ENCODE data around the gene CA9.
A peak's percentile ranks its signal among the peaks of the same experiment; 100 is the strongest.

The CA9 gene

DNA sequence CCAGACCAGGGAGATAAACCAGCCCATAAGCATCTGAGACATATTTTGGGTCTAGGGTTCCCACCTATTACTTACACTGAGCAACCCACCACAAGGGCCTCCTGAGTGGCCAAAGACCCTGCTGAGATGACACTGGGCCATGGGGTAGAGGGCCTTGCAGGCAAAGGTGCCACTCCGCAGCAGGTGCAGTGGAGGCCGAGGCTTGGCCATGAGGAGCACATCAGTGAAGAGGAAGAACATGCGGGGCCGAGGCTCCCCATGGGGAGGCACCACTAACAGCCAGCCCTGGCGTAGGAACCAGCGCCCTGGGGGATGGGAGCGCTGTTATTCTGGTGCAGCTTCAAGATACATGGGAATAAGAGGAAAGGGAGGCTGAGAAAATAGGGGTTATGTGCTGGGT is 11.3 kb upstream of the CA9 start:
- TF ChIP-seq, protein P1, sequence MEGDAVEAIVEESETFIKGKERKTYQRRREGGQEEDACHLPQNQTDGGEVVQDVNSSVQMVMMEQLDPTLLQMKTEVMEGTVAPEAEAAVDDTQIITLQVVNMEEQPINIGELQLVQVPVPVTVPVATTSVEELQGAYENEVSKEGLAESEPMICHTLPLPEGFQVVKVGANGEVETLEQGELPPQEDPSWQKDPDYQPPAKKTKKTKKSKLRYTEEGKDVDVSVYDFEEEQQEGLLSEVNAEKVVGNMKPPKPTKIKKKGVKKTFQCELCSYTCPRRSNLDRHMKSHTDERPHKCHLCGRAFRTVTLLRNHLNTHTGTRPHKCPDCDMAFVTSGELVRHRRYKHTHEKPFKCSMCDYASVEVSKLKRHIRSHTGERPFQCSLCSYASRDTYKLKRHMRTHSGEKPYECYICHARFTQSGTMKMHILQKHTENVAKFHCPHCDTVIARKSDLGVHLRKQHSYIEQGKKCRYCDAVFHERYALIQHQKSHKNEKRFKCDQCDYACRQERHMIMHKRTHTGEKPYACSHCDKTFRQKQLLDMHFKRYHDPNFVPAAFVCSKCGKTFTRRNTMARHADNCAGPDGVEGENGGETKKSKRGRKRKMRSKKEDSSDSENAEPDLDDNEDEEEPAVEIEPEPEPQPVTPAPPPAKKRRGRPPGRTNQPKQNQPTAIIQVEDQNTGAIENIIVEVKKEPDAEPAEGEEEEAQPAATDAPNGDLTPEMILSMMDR (IDR thresholded peaks at IDR 0.05; ENCODE audit: low read depth, low read length), result no peak
- DNase-seq (ENCODE audit: low read depth in 2 of 2), result no peak
- H3K4me3 ChIP-seq (replicated peaks in 1 of 2; ENCODE audit: low read depth in 2 of 2, low read length in 2 of 2), result no peak overlapping the region

DNA sequence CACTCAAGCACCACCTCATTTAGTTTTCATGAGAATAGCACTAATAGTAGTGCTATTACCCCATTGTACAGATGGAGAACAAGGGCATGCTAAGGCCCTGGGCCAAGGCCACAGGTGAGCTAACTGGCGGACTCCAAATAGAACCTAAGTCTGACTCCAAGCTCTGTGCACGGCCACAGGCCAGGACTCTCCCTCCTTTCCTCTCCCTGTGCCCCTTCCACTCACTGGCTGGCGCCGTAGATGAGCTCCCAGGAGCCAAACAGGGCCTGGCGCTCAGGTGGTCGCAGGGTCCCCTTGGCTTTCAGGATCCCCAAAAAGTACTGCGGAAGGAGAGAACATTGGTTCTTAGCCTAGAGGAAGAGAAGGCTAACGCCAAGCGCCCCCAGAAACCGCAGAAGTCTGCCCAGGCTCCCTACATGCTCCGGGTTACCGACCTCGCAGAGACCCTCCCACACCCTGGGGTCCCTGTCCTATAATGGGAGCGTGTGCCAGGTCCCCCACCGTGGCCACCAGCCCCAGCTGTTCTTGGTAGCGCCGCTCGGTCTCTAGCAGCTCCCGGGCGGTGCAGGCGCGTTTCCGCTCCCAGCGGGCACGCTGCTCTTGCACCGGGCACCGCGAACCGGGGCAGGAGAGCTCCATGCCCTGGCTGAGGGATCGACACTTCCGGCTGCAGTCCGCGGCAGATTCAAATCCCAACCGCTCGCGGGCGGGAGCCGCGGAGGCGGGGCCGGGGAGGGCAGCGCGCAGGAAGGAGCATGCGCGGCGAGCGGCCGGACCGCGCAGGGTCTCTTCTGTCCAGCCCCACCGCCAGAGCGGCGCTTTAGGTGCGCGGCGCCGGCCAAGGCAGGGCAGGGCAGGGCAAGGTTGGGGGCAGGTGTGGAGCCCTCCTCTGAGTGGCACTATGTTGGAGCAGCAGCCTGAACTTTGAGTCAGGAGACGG is 8.9 kb upstream of the CA9 start, which contains the start of gene ARHGEF39:
TSS of gene ARHGEF39 (minus strand) at position 665 of the 940 bp plus-strand sequence. CDS start at position 639, 26 bp downstream.
- H3K4me3 ChIP-seq (replicated peaks in 1 of 2; ENCODE audit: low read depth in 2 of 2, low read length in 2 of 2), result peak within 1 kb of the TSS; percentile 56 to 65
- peak; percentile 66 to 79 for DNase-seq (ENCODE audit: low read depth in 2 of 2)
- TF ChIP-seq, protein P1 (IDR thresholded peaks at IDR 0.05; ENCODE audit: low read depth, low read length), result no peak

DNA sequence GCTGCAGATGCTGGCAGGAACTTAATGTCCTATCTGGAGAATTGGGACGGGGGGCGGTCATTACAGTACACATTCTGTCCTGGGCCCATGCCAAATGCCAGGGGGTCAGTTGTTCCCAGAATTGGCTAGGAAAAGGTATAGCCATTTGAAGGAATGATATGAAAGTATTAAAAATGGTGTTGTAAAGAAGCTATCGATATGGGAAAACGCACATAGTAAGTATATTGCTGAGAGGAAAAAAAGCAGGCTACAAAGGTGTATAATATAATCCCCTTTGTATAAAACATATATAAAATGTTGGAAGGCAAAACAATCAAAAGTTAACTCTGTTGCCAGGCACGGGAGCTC is 8.3 kb upstream of the CA9 start:
- no peak for DNase-seq (ENCODE audit: low read depth in 2 of 2)
- TF ChIP-seq, protein P1 (IDR thresholded peaks at IDR 0.05; ENCODE audit: low read depth, low read length), result no peak

GRCh38 chr9:35666045-35666444 is 7.7 kb upstream of the CA9 start:
- TF ChIP-seq, protein P1 (IDR thresholded peaks at IDR 0.05; ENCODE audit: low read depth, low read length), result no peak
- DNase-seq (ENCODE audit: low read depth in 2 of 2), result peak in 1 of 2 donors; percentile 65
- no peak overlapping the region for H3K4me3 ChIP-seq (replicated peaks in 1 of 2; ENCODE audit: low read depth in 2 of 2, low read length in 2 of 2)

More for the DNA sequence above, 8.3 kb upstream of the CA9 start:
- peak overlapping the region; percentile 56 to 65 for H3K4me3 ChIP-seq (replicated peaks in 1 of 2; ENCODE audit: low read depth in 2 of 2, low read length in 2 of 2)

- no peak overlapping the region for H3K4me3 ChIP-seq (replicated peaks in 1 of 2; ENCODE audit: low read depth in 2 of 2, low read length in 2 of 2)
- TF ChIP-seq, protein P1 (IDR thresholded peaks at IDR 0.05; ENCODE audit: low read depth, low read length), result no peak
- DNase-seq (ENCODE audit: low read depth in 2 of 2), result no peak
Observed at GRCh38 chr9:35666549-35666948, 7.2 kb upstream of the CA9 start.

- H3K4me3 ChIP-seq (replicated peaks in 1 of 2; ENCODE audit: low read depth in 2 of 2, low read length in 2 of 2), result no peak overlapping the region
- DNase-seq (ENCODE audit: low read depth in 2 of 2), result no peak
- TF ChIP-seq, protein P1 (IDR thresholded peaks at IDR 0.05; ENCODE audit: low read depth, low read length), result no peak
Observed at GRCh38 chr9:35667939-35668338, 5.8 kb upstream of the CA9 start.
